A673 (cell line): Measurements from ENCODE around the gene P2RY12. TPM values are rescaled to one million over a fixed set of nuclear protein-coding genes. Genes with fewer than 3 reads are reported as not detected.

Experiments used
- BruUV-seq: library from RNA; stranded (reverse); fragments of 400-500 nt; replicated peaks from 2 replicates; lab custom pipeline; 2021; lab: Mats Ljungman, UMichigan
- CTCF ChIA-PET: fragments of 300-600 bp; sonication (Branson Sonifier 250); formaldehyde crosslinking; loops from one replicate; lab custom pipeline; 2022; ENCODE audit warnings: antibody characterized with exemption; lab: Charles Lee
- POLR2A ChIA-PET: fragments of 300-600 bp; sonication (Branson Sonifier 250); formaldehyde crosslinking; loops from one replicate; lab custom pipeline; 2022; ENCODE audit warnings: antibody characterized with exemption; ENCODE audit not compliant: low non-redundant PET; lab: Charles Lee
- DNase-seq: peaks from one replicate; pipeline ENCODE4 v3.0.0-alpha.2; 2015; ENCODE audit warnings: low spot score
- H3K27ac ChIP-seq: fragments of 200-600 bp; sonication (generic); 2 replicates; pipeline ENCODE4 v1.5.1; 2016; ENCODE audit warnings: mixed run types, low read depth, mild to moderate bottlenecking, mixed read lengths, antibody characterized with exemption, low read length; ENCODE audit not compliant: poor library complexity, severe bottlenecking
- H3K27me3 ChIP-seq: fragments of 200-600 bp; sonication (generic); replicated peaks from 2 replicates; pipeline ENCODE4 v1.6.1; 2017; ENCODE audit warnings: mixed run types, low read depth, mild to moderate bottlenecking, mixed read lengths, antibody characterized with exemption, low read length; ENCODE audit not compliant: insufficient read depth, poor library complexity
- H3K36me3 ChIP-seq: fragments of 200-600 bp; sonication (generic); 2 replicates; pipeline ENCODE4 v1.6.1; 2016; ENCODE audit warnings: mixed run types, mild to moderate bottlenecking, mixed read lengths, antibody characterized with exemption, low read length; ENCODE audit not compliant: insufficient read depth, poor library complexity, severe bottlenecking
- H3K4me1 ChIP-seq: fragments of 200-600 bp; sonication (generic); 2 replicates; pipeline ENCODE4 v1.6.1; 2017; ENCODE audit warnings: mixed run types, mild to moderate bottlenecking, mixed read lengths, antibody characterized with exemption, low read length; ENCODE audit not compliant: insufficient read depth, poor library complexity, severe bottlenecking
- H3K4me3 ChIP-seq: fragments of 200-600 bp; sonication (generic); 2 replicates; pipeline ENCODE4 v1.5.1; 2016; ENCODE audit warnings: low read depth, mixed run types, mild to moderate bottlenecking, mixed read lengths, low read length; ENCODE audit not compliant: poor library complexity, severe bottlenecking
- H3K9me3 ChIP-seq: fragments of 200-600 bp; sonication (generic); 2 replicates; pipeline ENCODE4 v1.6.1; 2016; ENCODE audit warnings: mixed run types, low read depth, mild to moderate bottlenecking, mixed read lengths, antibody characterized with exemption, low read length; ENCODE audit not compliant: poor library complexity, severe bottlenecking
- EZH2 ChIP-seq: fragments of 200-600 bp; sonication (generic); IDR thresholded peaks from 2 replicates; pipeline ENCODE4 v1.6.1; 2017; ENCODE audit warnings: borderline replicate concordance, low read depth, mild to moderate bottlenecking, mixed read lengths, antibody characterized with exemption, low read length; ENCODE audit not compliant: poor library complexity, severe bottlenecking
- intact Hi-C: fragments of 100-400 bp; cut with micrococcal nuclease; formaldehyde crosslinking; loops from one replicate; pipeline ENCODE4 v1.10.0; 2022; ENCODE audit not compliant: unreplicated experiment
- total RNA-seq: library from RNA; stranded (reverse); gene quantifications from 2 replicates; pipeline ENCODE4 v1.2.3, GENCODE V29; 2021
- TF ChIP-seq, protein P1 (sequence below): fragments of 300-800, 200-600 bp; sonication (generic); conservative IDR thresholded peaks from 2 replicates; pipeline ENCODE4 v1.5.1; 2017; ENCODE audit warnings: low read depth, mild to moderate bottlenecking, antibody characterized with exemption, low read length, moderate library complexity, mixed read lengths

Gene P2RY12
- total RNA-seq, 1 experiment from 2014 or later, result not detected

DNA sequence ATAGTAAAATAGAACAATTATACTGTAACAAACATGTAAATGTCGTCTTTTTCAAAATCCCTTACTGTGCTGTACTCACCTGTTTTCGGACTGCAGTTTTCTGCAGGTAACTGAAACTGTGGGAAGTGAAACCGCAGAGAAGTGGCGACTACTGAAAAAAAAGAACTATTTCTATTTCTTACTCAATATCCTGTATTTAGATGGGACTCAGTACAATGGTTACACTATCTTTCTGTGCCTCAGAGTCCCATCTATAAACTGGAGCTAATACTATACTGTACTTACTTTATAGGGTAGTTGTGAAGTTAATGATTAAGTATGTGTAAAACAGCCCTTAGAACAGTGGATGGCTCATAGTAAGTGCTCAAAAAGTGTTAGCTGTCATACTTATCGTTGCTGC, 14.3 kb upstream of the P2RY12 start:
- DNase-seq, result no peak
- no peak overlapping the region for H3K27ac ChIP-seq
- no peak overlapping the region for H3K4me3 ChIP-seq
- H3K4me1 ChIP-seq, result peaks cover 6% of the 10 kb centered on the region
- H3K9me3 ChIP-seq, result no peaks in the 10 kb centered on the region
- POLR2A ChIA-PET, result interaction anchor here (0.5 kb wide), 1 partner anchor 528 kb away, joined by 3 read pairs; no protein-coding TSS in a partner anchor
- H3K27me3 ChIP-seq, result no peaks in the 10 kb centered on the region
- CTCF ChIA-PET, result no interaction called here
- TF ChIP-seq EZH2, result no peak
- TF ChIP-seq, protein P1, sequence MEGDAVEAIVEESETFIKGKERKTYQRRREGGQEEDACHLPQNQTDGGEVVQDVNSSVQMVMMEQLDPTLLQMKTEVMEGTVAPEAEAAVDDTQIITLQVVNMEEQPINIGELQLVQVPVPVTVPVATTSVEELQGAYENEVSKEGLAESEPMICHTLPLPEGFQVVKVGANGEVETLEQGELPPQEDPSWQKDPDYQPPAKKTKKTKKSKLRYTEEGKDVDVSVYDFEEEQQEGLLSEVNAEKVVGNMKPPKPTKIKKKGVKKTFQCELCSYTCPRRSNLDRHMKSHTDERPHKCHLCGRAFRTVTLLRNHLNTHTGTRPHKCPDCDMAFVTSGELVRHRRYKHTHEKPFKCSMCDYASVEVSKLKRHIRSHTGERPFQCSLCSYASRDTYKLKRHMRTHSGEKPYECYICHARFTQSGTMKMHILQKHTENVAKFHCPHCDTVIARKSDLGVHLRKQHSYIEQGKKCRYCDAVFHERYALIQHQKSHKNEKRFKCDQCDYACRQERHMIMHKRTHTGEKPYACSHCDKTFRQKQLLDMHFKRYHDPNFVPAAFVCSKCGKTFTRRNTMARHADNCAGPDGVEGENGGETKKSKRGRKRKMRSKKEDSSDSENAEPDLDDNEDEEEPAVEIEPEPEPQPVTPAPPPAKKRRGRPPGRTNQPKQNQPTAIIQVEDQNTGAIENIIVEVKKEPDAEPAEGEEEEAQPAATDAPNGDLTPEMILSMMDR, result no peak
- intact Hi-C loops, result no loop called here
- BruUV-seq, result no TSS peak
- no peaks in the 10 kb centered on the region for H3K36me3 ChIP-seq

DNA sequence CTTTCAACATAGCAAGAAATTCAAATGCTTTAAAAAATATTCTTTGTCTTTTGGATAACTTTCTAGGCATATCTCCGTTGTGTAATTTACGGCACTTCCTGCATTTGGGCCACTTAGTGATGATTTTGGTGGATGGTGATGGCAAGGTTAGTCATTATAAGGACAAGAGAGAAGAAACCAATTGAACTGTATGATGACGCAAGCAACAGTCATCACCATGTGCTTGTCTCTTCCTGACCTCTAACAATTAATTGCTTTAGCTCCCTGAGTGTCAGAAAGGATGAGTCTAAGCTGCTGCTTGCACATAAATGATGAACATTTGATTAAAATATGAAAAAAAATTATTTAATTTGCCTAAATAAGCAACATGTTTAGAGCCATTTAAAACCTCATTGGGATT, 11.3 kb upstream of the P2RY12 start:
- DNase-seq, result no peak

DNA sequence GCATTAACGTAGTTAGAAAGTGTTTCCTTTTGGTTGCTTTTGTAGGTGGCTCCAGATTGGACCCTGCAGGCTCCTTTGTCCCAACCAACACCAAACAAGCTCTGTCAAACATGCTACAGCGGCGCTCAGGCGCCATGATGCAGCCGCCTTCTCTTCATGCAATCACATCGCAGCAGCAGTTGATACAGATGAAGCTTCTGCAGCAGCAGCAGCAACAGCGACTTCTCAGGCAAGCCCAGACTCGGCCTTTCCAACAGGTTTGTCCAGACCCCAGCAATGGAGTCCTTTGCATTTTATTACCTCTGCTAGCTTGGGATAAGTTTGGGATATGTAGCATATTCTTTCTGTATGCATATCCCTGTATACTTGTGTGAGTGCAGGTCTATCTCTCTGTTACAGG, 10.1 kb upstream of the P2RY12 start:
- Histone ChIP-seq H3K4me3 (no peak overlapping the region), H3K36me3 (no peaks in the 10 kb centered on the region), H3K4me1 (peaks cover 16% of the 10 kb centered on the region), H3K27ac (no peak overlapping the region), H3K9me3 (no peaks in the 10 kb centered on the region), H3K27me3 (no peaks in the 10 kb centered on the region)
- no TSS peak for BruUV-seq
- intact Hi-C loops, result no loop called here
- CTCF ChIA-PET, result no interaction called here
- TF ChIP-seq EZH2, result no peak
- TF ChIP-seq, protein P1, result no peak
- POLR2A ChIA-PET, result no interaction called here
- DNase-seq, result no peak

More for the DNA sequence above, 11.3 kb upstream of the P2RY12 start:
- ChIA-PET CTCF (no interaction called here), POLR2A (no interaction called here)
- no peaks in the 10 kb centered on the region for H3K36me3 ChIP-seq
- BruUV-seq, result no TSS peak
- H3K4me1 ChIP-seq, result peaks cover 16% of the 10 kb centered on the region
- H3K27me3 ChIP-seq, result no peaks in the 10 kb centered on the region
- intact Hi-C loops, result no loop called here
- no peak overlapping the region for H3K4me3 ChIP-seq
- TF ChIP-seq, protein P1, result no peak
- no peak for TF ChIP-seq EZH2
- H3K9me3 ChIP-seq, result no peaks in the 10 kb centered on the region
- H3K27ac ChIP-seq, result no peak overlapping the region
